H1 (cell line): ENCODE measurements around the gene DIPK2B. TPM values are rescaled to one million over a fixed set of nuclear protein-coding genes. Genes with fewer than 3 reads are reported as not detected.

Experiments used
- CTCF ChIA-PET: fragments of 300-600 bp; sonication (Branson Sonifier 250); formaldehyde crosslinking; loops from one replicate; lab custom pipeline; 2021; ENCODE audit not compliant: partially characterized antibody; lab: Charles Lee
- POLR2A ChIA-PET: fragments of 300-600 bp; sonication (Branson Sonifier 250); formaldehyde crosslinking; loops from one replicate; lab custom pipeline; 2021; ENCODE audit warnings: inconsistent platforms; ENCODE audit not compliant: partially characterized antibody; lab: Charles Lee
- DNase-seq, 2 experiments: peaks; one replicate each; pipeline versions ENCODE4 v3.0.0 to v3.0.0-alpha.2; 2010 to 2022; ENCODE audit warnings: low spot score in 2 of 2, low read depth in 1 of 2, mixed read lengths in 1 of 2
- FAIRE-seq: peaks from 2 replicates; lab custom pipeline; 2011; peaks lifted over from hg19 to GRCh38; lab: Jason Lieb, UNC
- H2AFZ ChIP-seq: 2 replicates; pipeline ENCODE4 v1.8.1; 2012; ENCODE audit warnings: low read length, inconsistent platforms
- H2AK5ac ChIP-seq: 2 replicates; pipeline ENCODE4 v1.6.1; 2013; ENCODE audit warnings: low read depth, low read length
- H2BK120ac ChIP-seq: replicated peaks from 2 replicates; pipeline ENCODE3; 2013; ENCODE audit warnings: low read depth, low read length, inconsistent platforms
- H2BK12ac ChIP-seq: 2 replicates; pipeline ENCODE4 v1.6.1; 2013; ENCODE audit warnings: low read depth, low read length
- H2BK15ac ChIP-seq: 2 replicates; pipeline ENCODE4 v1.6.1; 2013; ENCODE audit warnings: low read length
- H2BK20ac ChIP-seq: 2 replicates; pipeline ENCODE4 v1.6.1; 2013; ENCODE audit warnings: low read length
- H2BK5ac ChIP-seq: 2 replicates; pipeline ENCODE4 v1.6.1; 2013; ENCODE audit warnings: low read depth, low read length
- H3K14ac ChIP-seq: 2 replicates; pipeline ENCODE4 v1.6.1; 2013; ENCODE audit warnings: inconsistent platforms; ENCODE audit not compliant: insufficient read length
- H3K18ac ChIP-seq: 2 replicates; pipeline ENCODE4 v1.6.1; 2013; ENCODE audit warnings: low read length; ENCODE audit errors: extremely low read depth
- H3K23ac ChIP-seq: 2 replicates; pipeline ENCODE4 v1.6.1; 2013; ENCODE audit warnings: inconsistent platforms; ENCODE audit not compliant: insufficient read length
- H3K23me2 ChIP-seq: 2 replicates; pipeline ENCODE4 v1.6.1; 2013; ENCODE audit warnings: low read depth, low read length
- H3K27ac ChIP-seq: 2 replicates; pipeline ENCODE4 v1.6.1; 2011; ENCODE audit warnings: low read depth, low read length, inconsistent platforms
- H3K27me3 ChIP-seq, 4 experiments: replicated peaks in 1 of 4; 1 replicate in 1 of 4; 2 replicates in 3 of 4; pipeline versions ENCODE4 v1.6.1 to v1.8.1; 2011 to 2013; ENCODE audit warnings: low read length in 3 of 4, mild to moderate bottlenecking in 3 of 4, inconsistent platforms in 2 of 4, mixed read lengths in 2 of 4, moderate library complexity in 1 of 4; ENCODE audit not compliant: control insufficient read depth in 3 of 4, insufficient read depth in 3 of 4; ENCODE audit errors: extremely low read depth in 1 of 4
- H3K36me3 ChIP-seq, 4 experiments: 2 replicates each; pipeline versions ENCODE4 v1.6.1 to v1.8.1; 2011 to 2013; ENCODE audit warnings: mild to moderate bottlenecking in 4 of 4, low read length in 3 of 4, moderate library complexity in 2 of 4, control low read depth in 1 of 4, inconsistent platforms in 1 of 4; ENCODE audit not compliant: insufficient read depth in 4 of 4, control insufficient read depth in 2 of 4
- H3K4ac ChIP-seq: replicated peaks from 2 replicates; pipeline ENCODE3; 2013; ENCODE audit warnings: low read length, low read depth, mixed read lengths, inconsistent platforms; ENCODE audit not compliant: insufficient read length
- H3K4me1 ChIP-seq, 4 experiments: replicated peaks in 1 of 4; 1 replicate in 1 of 4; 2 replicates in 3 of 4; pipeline versions ENCODE4 v1.6.1 to v1.8.1; 2011 to 2013; ENCODE audit warnings: low read length in 3 of 4, inconsistent platforms in 2 of 4, mixed read lengths in 1 of 4; ENCODE audit not compliant: insufficient read depth in 4 of 4, control insufficient read depth in 3 of 4
- H3K4me2 ChIP-seq, 2 experiments: 2 replicates each; pipeline versions ENCODE4 v1.6.1 to v1.8.1; 2011 to 2013; ENCODE audit warnings: low read depth in 2 of 2, low read length in 2 of 2, control low read depth in 1 of 2, inconsistent platforms in 1 of 2, mild to moderate bottlenecking in 1 of 2; ENCODE audit not compliant: insufficient read depth in 1 of 2
- H3K4me3 ChIP-seq, 4 experiments: fragments of 200-600, 300-600 bp in 1 of 4; sonication (generic), shearing (Covaris generic), sonication (Bioruptor Twin) in 1 of 4; 2 replicates each; pipeline versions ENCODE4 v1.5.1 to v1.8.1; 2011 to 2016; ENCODE audit warnings: low read length in 4 of 4, low read depth in 3 of 4, control low read depth in 2 of 4, inconsistent platforms in 2 of 4, mild to moderate bottlenecking in 2 of 4, mixed read lengths in 1 of 4, moderate library complexity in 1 of 4; ENCODE audit not compliant: insufficient read depth in 2 of 4; ENCODE audit errors: extremely low read depth in 1 of 4
- H3K56ac ChIP-seq: replicated peaks from 2 replicates; pipeline ENCODE3; 2013; ENCODE audit warnings: low read depth, mild to moderate bottlenecking, mixed read lengths, low read length, inconsistent platforms; ENCODE audit not compliant: insufficient read length
- H3K79me1 ChIP-seq: 2 replicates; pipeline ENCODE4 v1.6.1; 2013; ENCODE audit warnings: low read depth, low read length, control low read depth
- H3K79me2 ChIP-seq, 2 experiments: 2 replicates each; pipeline versions ENCODE4 v1.6.1 to v1.8.1; 2012 to 2013; ENCODE audit warnings: low read length in 2 of 2, mild to moderate bottlenecking in 2 of 2, inconsistent platforms in 1 of 2; ENCODE audit not compliant: insufficient read depth in 2 of 2, control insufficient read depth in 1 of 2
- H3K9ac ChIP-seq, 4 experiments: replicated peaks in 1 of 4; 1 replicate in 1 of 4; 2 replicates in 3 of 4; pipeline versions ENCODE4 v1.6.1 to v1.8.1; 2011 to 2013; ENCODE audit warnings: low read depth in 3 of 4, low read length in 3 of 4, control low read depth in 2 of 4, mild to moderate bottlenecking in 2 of 4, moderate library complexity in 2 of 4, inconsistent platforms in 1 of 4; ENCODE audit errors: extremely low read depth in 1 of 4
- H3K9me3 ChIP-seq, 2 experiments: 2 replicates each; pipeline versions ENCODE4 v1.6.1 to v1.8.1; 2012 to 2013; ENCODE audit warnings: mild to moderate bottlenecking in 2 of 2, moderate library complexity in 2 of 2, control low read depth in 1 of 2, inconsistent platforms in 1 of 2, low read depth in 1 of 2, low read length in 1 of 2, mixed read lengths in 1 of 2; ENCODE audit not compliant: insufficient read depth in 2 of 2
- H4K20me1 ChIP-seq, 2 experiments: replicated peaks in 1 of 2; 2 replicates each; pipeline versions ENCODE3 to v1.8.1; 2011 to 2013; ENCODE audit warnings: inconsistent platforms in 2 of 2, low read length in 2 of 2, mild to moderate bottlenecking in 1 of 2; ENCODE audit not compliant: insufficient read depth in 2 of 2, control insufficient read depth in 1 of 2
- H4K5ac ChIP-seq: 2 replicates; pipeline ENCODE4 v1.6.1; 2013; ENCODE audit warnings: low read length, low read depth, mixed read lengths, inconsistent platforms; ENCODE audit not compliant: insufficient read length
- H4K8ac ChIP-seq: 2 replicates; pipeline ENCODE4 v1.8.0; 2013; ENCODE audit warnings: mild to moderate bottlenecking, moderate library complexity, low read length, inconsistent platforms; ENCODE audit not compliant: insufficient read depth; ENCODE audit errors: extremely low read depth
- H4K91ac ChIP-seq: replicated peaks from 2 replicates; pipeline ENCODE3; 2013; ENCODE audit warnings: low read length, mixed read lengths, inconsistent platforms; ENCODE audit not compliant: insufficient read length
- CBX8 ChIP-seq: fragments of 300-800, 300-1000 bp; sonication (generic); IDR thresholded peaks from 2 replicates; pipeline ENCODE4 v1.7.1; 2016; ENCODE audit warnings: low read depth, low read length, borderline replicate concordance
- JUN ChIP-seq: IDR thresholded peaks from 2 replicates; pipeline ENCODE4 v1.6.1; 2011; ENCODE audit warnings: low read depth, mild to moderate bottlenecking, improper control_type of control experiment, low read length
- KDM4A ChIP-seq: IDR thresholded peaks from one replicate; pipeline ENCODE4 v1.7.1; 2012; ENCODE audit warnings: low read depth, mild to moderate bottlenecking, moderate library complexity, low read length, inconsistent platforms; ENCODE audit not compliant: severe bottlenecking
- MAFK ChIP-seq: IDR thresholded peaks from 2 replicates; pipeline ENCODE4 v1.6.1; 2012; ENCODE audit warnings: low read depth, mild to moderate bottlenecking, improper control_type of control experiment, low read length
- NANOG ChIP-seq: IDR thresholded peaks from 2 replicates; pipeline ENCODE4 v1.6.1; 2011; ENCODE audit warnings: low read length, low read depth, mild to moderate bottlenecking, inconsistent platforms; ENCODE audit not compliant: insufficient read depth, poor library complexity, severe bottlenecking
- NRF1 ChIP-seq: IDR thresholded peaks from 2 replicates; pipeline ENCODE4 v1.6.1; 2011; ENCODE audit warnings: mild to moderate bottlenecking, low read depth, low read length, improper control_type of control experiment
- TBP ChIP-seq: IDR thresholded peaks from 2 replicates; pipeline ENCODE4 v1.6.1; 2011; ENCODE audit warnings: low read depth, low read length, improper control_type of control experiment
- polyA plus RNA-seq, 7 experiments: library from polyadenylated mRNA; depleted of rRNA in 3 of 7; stranded (reverse) in 5 of 7; unstranded in 2 of 7; fragments of >200 nt in 5 of 7; fragments of 200-250 nt in 2 of 7; gene quantifications; 1 replicate in 5 of 7; 2 replicates in 1 of 7; 4 replicates in 1 of 7; pipeline versions ENCODE4 v1.2.1 to v1.2.3, GENCODE V29; 2011 to 2013; ENCODE audit warnings: missing spikeins in 2 of 7, mixed read lengths in 2 of 7
- total RNA-seq: library from RNA; stranded (reverse); fragmentation: NEBNext Ultra II Directional; extraction: Animal tissue kit (Norgen Biotek cat#: 25700); gene quantifications from 2 replicates; pipeline ENCODE4 v1.2.1, GENCODE V29; 2021

Gene DIPK2B
- total and polyA plus RNA-seq, 2 of the 8 experiments (the other 6 are each of a cell fraction or from before 2014, with no cell fraction given), result not detected

DNA sequence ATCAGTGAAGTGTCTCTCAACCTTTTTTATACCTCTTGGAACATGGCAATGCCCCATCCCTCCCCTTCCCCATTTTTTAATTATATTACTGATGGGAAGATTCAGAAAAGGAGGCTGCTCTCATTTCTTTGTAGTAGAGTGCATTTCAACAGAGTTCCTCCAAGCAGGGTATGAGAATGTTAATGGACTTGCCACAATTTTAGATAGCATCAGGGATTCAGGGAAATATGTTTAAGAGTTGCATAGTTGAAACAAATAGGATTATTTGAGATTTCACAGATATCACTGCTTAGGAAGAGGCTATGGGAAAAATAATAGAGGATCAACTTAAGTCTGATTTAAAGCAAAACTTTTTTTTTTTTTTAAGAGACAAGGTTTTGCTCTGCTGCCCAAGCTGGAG, 46.2 kb downstream of the DIPK2B start:
- Histone ChIP-seq H2BK5ac (no peak overlapping the region), H2BK15ac (no peak overlapping the region), H2AFZ (no peak overlapping the region), H4K20me1 (no peaks in the 10 kb centered on the region), H2AK5ac (no peak overlapping the region), H3K27ac (no peak overlapping the region), H3K4me2 (no peak overlapping the region), H2BK12ac (no peak overlapping the region), H3K56ac (no peak overlapping the region), H3K27me3 (no peaks in the 10 kb centered on the region), H4K5ac (no peak overlapping the region), H3K4me1 (peaks cover 0 to 5% (median 0%) of the 10 kb centered on the region in 4 experiments; a peak in 1 of 7 replicates), H4K91ac (no peak overlapping the region), H3K79me1 (no peaks in the 10 kb centered on the region), H3K18ac (no peak overlapping the region), H3K36me3 (no peaks in the 10 kb centered on the region), H3K23ac (no peak overlapping the region), H3K9ac (no peak overlapping the region), H3K4ac (no peak overlapping the region), H3K23me2 (no peaks in the 10 kb centered on the region), H3K79me2 (no peaks in the 10 kb centered on the region), H3K9me3 (no peaks in the 10 kb centered on the region), H3K4me3 (no peak overlapping the region), H2BK120ac (no peak overlapping the region), H3K14ac (no peak overlapping the region), H4K8ac (no peak overlapping the region), H2BK20ac (no peak overlapping the region)
- DNase-seq (no peak), FAIRE-seq (no peak)
- POLR2A ChIA-PET, result no interaction called here
- TF ChIP-seq NANOG (no peak), CBX8 (no peak), NRF1 (no peak), JUN (no peak), MAFK (no peak), KDM4A (no peak), TBP (no peak)
- CTCF ChIA-PET, result interaction anchor here (1.2 kb wide), 1 partner anchor 18 kb away, joined by 4 read pairs; no protein-coding TSS in a partner anchor
